IPS-NIHi11 (cell line): ENCODE measurements around the gene CDC25B.

Experiments used
- DNase-seq: peaks from one replicate; pipeline ENCODE4 v3.0.0; 2012; ENCODE audit warnings: mixed read lengths, low spot score

Gene CDC25B

GRCh38 chr20:3804254-3804751 lies 8.2 kb downstream of the CDC25B start:
- no peak for DNase-seq

DNA sequence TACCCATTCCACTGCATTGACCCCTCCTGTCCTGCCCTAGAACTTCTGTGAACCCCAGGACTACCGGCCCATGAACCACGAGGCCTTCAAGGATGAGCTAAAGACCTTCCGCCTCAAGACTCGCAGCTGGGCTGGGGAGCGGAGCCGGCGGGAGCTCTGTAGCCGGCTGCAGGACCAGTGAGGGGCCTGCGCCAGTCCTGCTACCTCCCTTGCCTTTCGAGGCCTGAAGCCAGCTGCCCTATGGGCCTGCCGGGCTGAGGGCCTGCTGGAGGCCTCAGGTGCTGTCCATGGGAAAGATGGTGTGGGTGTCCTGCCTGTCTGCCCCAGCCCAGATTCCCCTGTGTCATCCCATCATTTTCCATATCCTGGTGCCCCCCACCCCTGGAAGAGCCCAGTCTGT lies 8.7 kb downstream of the CDC25B start:
- DNase-seq, result no peak

DNA sequence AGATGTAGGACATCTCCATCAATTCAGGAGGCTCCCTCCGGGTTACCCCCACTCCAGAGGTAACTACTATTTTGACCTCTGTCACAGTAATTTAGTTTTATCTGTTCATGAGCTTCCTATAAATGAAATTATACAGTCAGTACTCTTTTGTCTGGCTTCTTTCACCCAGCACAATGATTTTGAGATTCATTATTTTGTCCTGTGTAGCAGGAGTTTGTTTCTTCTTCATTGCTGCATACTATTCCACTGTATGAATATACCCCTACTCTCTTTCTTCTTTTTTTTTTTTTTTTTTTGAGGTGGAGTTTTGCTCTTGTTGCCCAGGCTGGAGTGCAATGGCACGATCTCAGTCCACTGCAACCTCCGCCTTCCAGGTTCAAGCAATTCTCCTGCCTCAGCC lies 12.4 kb downstream of the CDC25B start:
- no peak for DNase-seq

- peak; percentile 63 for DNase-seq
These were observed 15.6 kb downstream of the CDC25B start for GRCh38 chr20:3811467-3812258.

- DNase-seq, result no peak
These were observed 16.2 kb downstream of the CDC25B start for GRCh38 chr20:3812259-3812681.

GRCh38 chr20:3812975-3813847 lies 17.1 kb downstream of the CDC25B start:
- no peak for DNase-seq

- no peak for DNase-seq
These were observed 17.9 kb downstream of the CDC25B start for GRCh38 chr20:3813848-3814581.

DNA sequence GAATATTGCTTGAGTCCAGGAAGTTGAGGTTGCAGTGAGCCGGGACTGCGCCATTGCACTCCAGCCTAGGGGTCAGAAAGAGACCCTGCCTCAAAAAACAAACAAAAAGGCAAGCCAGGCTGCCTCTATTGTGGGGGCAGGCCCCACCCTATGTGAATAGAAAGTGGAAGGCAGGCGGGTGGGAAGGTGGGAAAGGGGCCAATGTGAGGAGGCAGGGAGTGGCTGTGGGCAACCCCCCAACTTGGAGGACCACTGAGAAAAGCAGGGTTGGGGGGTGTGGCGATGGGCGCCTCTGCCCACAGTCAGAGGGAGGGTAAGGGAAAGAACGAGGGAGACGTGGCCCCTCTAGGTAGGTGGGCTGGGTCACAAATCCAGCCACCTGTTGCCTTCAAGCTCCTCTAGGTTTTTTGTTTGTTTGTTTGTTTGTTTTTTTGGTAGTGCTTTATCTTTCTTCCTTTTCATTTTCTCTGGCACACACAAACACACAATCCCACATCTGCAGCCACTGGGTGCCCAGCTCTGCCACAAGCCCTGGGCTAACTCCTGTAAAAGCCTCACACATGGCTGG lies 18.9 kb downstream of the CDC25B start:
- no peak for DNase-seq

DNA sequence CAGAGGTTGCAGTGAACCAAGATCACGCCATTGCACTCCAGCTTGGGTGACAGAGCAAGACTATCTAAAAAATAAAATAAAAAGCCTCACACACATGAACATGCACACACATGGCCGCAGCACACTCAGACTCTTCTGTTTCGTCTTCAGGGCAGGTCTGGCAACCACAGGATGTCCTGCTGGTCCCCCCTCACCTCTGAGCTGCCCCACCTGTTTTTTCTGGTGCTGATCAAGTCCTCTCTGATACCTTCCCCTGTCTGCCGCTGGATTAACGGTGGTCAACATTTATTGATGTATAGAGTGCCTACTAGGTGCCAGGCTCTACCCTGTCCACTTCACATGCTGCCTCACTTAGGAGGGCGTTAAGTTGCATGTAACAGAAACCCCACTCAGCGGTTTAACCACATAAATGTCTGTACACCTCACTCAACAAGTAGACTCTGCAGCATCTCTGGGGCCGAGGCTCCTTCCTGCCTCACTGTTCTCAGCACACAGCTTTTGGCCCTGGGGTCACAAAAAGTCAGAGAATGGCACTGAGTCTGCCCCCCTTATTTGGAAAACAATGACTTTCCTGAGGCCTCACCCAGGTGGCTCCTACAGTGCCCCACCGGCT lies 19.7 kb downstream of the CDC25B start:
- DNase-seq, result no peak

DNA sequence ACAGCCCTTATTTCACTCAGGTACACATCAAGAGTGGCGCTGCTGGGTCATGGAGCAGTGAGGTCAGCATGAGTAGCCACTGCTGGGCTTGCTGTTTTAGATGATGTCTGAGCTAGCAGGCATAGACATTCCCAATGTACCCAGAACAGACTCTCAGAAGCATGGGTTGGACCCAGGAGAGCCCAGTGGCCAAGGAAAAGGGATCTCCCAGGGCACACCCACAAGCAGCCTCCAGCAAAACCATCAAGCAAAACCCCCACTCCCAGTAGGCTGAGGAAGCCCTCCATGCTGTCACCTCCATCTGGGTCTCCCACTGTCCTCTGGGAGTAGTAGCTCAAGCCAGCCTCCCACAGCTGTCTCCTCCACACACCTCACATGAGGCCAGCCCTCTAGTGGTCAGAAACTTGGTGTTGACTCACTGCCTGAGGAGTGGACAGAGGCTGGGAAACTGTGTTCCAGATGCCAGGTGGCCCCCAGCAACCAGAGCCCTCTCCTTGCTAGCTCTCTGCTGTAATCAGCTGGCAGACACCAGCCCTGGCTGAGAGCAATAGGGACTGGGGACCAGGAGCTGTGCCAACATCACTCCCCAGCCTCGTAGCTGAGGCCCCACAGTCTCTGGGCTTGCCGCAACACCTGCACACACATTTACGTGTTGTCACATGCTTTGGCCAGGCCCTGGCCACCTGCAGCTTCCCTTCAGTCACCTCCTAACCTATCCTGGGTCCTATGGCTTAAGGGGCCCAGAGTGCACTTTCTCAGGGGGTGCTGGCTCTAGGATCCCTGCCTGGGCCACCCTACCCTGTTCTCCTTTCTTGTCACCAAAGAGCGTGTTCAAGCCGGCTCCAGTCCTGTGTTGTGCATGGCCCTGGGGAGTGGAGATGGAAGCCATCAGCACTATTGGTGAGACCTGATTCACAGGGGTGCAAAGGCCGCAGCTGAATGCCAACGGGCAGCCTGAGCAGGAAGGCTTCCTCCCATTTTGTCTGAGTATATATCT lies 22.3 kb downstream of the CDC25B start:
- peak; percentile 66 for DNase-seq

DNA sequence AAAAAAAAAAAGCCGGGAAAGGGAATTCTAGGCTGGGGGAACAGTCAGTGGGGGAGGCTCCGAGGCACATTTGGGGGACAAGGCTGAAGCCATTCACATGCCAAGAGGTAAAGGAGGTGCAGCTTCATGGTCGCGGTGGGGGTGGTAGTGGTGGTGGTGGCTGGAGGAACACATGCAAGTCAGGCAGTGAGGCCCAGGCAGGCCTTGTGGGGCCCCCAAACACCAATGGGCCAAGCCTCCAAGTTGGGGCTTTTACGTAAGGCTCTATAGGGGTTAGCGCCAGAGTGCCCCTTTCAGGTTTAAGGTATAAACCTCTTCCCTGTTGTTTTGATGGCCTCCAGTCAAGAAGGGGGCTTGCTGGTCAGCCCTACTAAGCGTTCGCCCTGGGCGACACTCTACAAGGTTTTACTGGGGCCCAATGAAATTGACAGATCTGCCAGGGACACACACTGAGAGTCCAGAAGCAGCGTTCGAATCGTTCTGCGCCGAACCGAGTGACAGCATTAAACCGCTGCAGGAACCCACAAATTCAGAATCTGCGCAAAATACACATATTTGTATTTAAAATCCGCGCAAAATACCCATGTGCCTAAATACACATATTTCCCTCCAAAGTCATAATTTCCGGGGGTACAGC lies 23.4 kb downstream of the CDC25B start:
- no peak for DNase-seq

DNA sequence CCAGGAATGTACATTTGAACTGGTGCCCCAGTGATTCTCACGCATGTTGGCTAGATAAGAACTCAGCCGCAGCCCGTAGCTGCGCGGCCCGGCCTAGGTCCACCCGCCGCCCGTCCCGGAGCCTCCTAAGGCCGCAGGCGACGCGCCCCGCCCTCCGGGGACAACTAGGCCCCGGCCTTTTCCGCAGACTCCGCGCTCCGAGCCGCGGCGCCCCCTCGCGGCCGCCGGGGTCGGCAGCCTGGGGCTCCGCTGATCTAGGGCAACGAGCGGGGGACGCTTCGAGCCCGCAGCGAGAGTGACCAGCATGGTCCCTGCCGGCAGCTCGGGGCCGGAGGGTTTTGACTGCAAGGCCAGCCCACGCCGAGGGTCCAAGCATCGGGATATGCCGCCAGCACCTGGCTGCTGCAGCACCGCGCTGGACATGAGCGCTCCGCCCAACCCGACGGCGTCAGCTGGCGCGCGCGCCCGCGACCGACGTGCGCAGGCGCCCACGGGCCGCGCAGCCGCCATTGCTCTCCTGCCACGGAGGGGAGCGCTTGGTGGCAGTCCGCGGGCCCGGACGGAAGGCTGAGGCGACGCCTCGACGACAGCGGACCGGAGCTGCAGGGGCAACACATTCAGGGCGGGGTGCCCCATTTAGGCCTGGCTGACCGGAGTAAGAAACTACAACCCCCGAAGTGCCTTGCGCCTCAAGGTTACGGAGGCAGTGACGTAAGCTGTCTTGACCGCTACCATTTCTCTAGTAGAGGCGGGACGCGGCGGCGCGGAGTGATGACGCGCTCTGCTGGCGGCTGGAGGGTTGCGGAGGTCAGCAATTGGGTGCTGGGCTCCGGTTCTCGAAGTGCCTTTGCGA lies 24.2 kb downstream of the CDC25B start, which contains the start of gene AP5S1:
AP5S1 (plus strand) TSS at position 500 of the 853 bp plus-strand sequence. CDS start 1,571 bp downstream, outside the sequence.
- DNase-seq, result peak; percentile 93

DNA sequence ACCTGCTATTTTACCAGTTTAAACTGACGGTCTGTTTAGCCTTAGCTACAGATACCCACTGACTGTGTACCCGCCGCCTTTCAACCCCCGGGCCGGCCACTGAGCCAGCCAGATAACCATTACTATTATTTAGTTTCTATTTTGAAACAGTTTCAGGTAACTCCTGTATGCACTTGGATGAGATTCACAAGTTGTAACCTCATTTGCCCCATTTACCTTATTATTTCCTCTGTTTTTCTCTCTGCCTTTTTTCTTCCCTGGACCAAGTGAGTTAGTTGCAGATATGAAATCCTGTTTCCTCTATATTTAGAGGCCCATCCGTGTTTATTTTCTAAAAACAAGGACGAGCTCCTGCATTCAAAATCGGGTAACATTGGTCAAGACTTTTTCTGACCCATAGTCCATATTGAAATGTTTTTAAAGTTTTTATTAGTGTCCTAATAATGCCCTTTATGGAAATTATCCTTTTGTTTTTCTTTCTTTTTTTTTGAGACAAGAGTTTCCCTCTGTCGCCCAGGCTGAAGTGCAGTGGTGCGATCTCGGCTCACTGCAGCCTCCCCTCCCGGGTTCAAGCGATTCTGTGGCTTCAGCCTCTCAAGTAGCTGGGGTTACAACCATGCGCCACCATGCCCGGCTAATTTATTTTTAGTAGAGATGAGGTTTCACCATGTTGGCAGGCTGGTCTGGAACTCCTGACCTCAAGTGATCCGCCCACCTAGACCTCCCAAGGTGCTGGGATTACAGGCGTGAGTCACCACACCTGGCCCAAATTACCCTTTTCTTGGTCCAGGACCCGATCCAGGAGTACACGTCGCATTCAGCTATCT lies 25.0 kb downstream of the CDC25B start:
- no peak for DNase-seq

GRCh38 chr20:3821996-3822395 lies 25.9 kb downstream of the CDC25B start:
- no peak for DNase-seq

DNA sequence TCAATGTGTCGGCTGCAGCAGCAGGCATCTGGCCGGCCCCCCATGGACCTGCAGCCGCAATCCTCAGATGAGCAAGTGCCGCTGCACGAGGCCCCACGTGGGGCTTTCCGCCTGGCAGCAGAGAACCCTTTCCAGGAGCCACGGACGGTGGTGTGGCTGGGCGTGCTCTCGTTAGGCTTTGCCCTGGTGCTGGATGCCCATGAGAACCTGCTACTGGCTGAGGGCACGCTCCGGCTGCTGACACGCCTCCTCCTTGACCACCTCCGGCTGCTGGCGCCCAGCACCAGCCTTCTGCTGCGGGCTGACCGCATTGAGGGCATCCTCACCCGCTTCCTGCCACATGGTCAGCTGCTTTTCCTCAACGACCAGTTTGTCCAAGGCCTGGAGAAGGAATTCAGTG lies 27.8 kb downstream of the CDC25B start:
- no peak for DNase-seq

DNA sequence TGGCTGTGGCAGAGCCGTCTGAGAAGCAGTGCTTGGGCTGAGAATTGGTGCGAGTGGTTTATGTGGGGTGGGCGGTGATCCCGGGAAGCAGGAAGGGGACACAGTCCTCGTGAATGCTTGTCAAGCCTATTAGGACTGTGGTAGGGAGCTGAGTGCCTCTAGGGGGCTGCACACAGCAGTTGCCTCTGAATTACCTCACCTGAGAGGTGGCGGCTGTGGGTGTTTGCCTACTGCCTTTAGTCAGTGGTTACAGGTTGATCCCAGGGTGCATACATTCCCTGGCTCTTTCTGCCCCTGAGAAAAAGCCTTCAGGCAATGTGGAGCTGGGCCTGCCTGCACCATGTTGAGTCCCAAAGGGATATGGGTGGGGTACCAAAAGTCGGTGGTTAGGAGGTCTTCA lies 29.4 kb downstream of the CDC25B start:
- DNase-seq, result no peak

DNA sequence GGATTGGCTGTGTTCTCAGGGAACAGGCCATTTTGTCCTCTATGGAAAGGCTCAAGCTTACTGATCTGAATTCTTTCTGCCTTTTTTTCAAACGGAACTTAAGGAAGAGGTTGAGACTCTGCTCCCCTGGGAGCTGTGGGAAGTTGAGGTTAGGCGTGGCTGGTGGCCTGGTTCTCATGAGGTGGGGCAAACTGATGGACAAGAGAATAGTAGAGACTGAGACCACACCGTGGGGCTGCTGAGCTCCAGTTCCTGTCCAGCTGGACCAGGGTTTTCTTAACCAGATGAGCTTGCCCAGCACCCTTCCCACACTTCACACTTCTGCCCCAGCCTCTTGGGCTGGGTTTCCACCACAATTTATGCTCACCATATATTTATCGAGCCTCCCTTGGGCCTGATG lies 30.3 kb downstream of the CDC25B start:
- no peak for DNase-seq

GRCh38 chr20:3828798-3829197 lies 32.7 kb downstream of the CDC25B start:
- DNase-seq, result no peak
